HepG2 (cell line): ENCODE results near the gene STK32A. TPM values are rescaled to one million over a fixed set of nuclear protein-coding genes. Genes with fewer than 3 reads are reported as not detected.

Experiments used
- ARNTL ChIP-seq: sonication (generic); formaldehyde crosslinking; IDR thresholded peaks from 2 replicates; pipeline ENCODE4 v1.4.0; 2020; ENCODE audit warnings: mild to moderate bottlenecking, missing genetic modification reagents
- CBX2 ChIP-seq, 2 experiments: fragments of 200-600 bp in 1 of 2; sonication (generic); formaldehyde crosslinking in 1 of 2; IDR thresholded peaks; 2 replicates each; pipeline versions ENCODE4 v1.7.0 to v1.8.1; 2018 to 2022; ENCODE audit warnings: low read depth in 2 of 2, low read length in 1 of 2, mild to moderate bottlenecking in 1 of 2, missing genetic modification reagents in 1 of 2
- FOXK2 ChIP-seq: fragments of 450-650 bp; IDR thresholded peaks from 2 replicates; pipeline ENCODE4 v1.6.1; 2016
- JARID2 ChIP-seq: sonication (generic); formaldehyde crosslinking; IDR thresholded peaks from 2 replicates; pipeline ENCODE4 v1.8.1; 2023; ENCODE audit warnings: missing genetic modification reagents, inconsistent platforms; ENCODE audit not compliant: insufficient replicate concordance
- RXRB ChIP-seq: IDR thresholded peaks from 2 replicates; pipeline ENCODE4 v1.6.1; 2016; ENCODE audit warnings: borderline replicate concordance, missing genetic modification reagents, missing compliant biosample characterization
- ZBTB40 ChIP-seq, 2 experiments: fragments of 450-650 bp in 1 of 2; sonication (generic) in 1 of 2; formaldehyde crosslinking in 1 of 2; IDR thresholded peaks; 2 replicates each; pipeline versions ENCODE4 v1.6.1 to v1.8.0; 2016 to 2022; ENCODE audit warnings: antibody characterized with exemption in 1 of 2, mild to moderate bottlenecking in 1 of 2, missing genetic modification reagents in 1 of 2
- ZNF3 ChIP-seq: IDR thresholded peaks from 2 replicates; pipeline ENCODE4 v1.7.0; 2017; ENCODE audit warnings: inconsistent platforms
- polyA plus RNA-seq, 8 experiments: library from polyadenylated mRNA; depleted of rRNA in 3 of 8; stranded (reverse) in 7 of 8; unstranded in 1 of 8; fragments of >200 nt; fragmentation: Illumina TruSeq in 4 of 8; extraction: Trizol in 4 of 8; gene quantifications; 2 replicates each; pipeline versions ENCODE4 v1.2.1 to v1.2.3, GENCODE V29; 2011 to 2016; ENCODE audit warnings: low read depth in 4 of 8, missing spikeins in 1 of 8, mixed read lengths in 1 of 8; ENCODE audit not compliant: insufficient read depth in 1 of 8
- total RNA-seq, 5 experiments: library from RNA; depleted of rRNA; stranded (reverse); fragments of >200 nt; fragmentation: Illumina TruSeq; extraction: Trizol; gene quantifications; 2 replicates each; pipeline ENCODE4 v1.2.3, GENCODE V29; 2016; ENCODE audit warnings: low read depth in 1 of 5

The STK32A gene
- total and polyA plus RNA-seq, 2 of the 13 experiments (the other 11 are each of a cell fraction or from before 2014, with no cell fraction given) = not detected

GRCh38 chr5:147216552-147217154, 18.2 kb upstream of the STK32A start (continued):
- TF ChIP-seq JARID2 (CRISPR knock-in tag) (no peak), RXRB (CRISPR knock-in tag) (no peak), ZBTB40 (IDR thresholded peaks at IDR 0.05) (no peak), ZBTB40 (CRISPR knock-in tag; IDR thresholded peaks at IDR 0.05) (no peak), CBX2 (IDR thresholded peaks at IDR 0.05; ENCODE audit: low read depth, low read length) (no peak), CBX2 (CRISPR knock-in tag; IDR thresholded peaks at IDR 0.05; ENCODE audit: low read depth) (no peak), ARNTL (no peak), ZNF3 (no peak), FOXK2 (no peak)
